ENCODE results near the gene NALCN.

Gene NALCN

GRCh38 chr13:101010100-101010499, 406.2 kb downstream of the NALCN start (continued):
- TF ChIP-seq YY2 (tag by site-specific recombination; IDR thresholded peaks at IDR 0.05) = no peak
- no peak for TF ChIP-seq ZBTB10 (tag by site-specific recombination; IDR thresholded peaks at IDR 0.05)
- TF ChIP-seq ZNF791 (tag by site-specific recombination; IDR thresholded peaks at IDR 0.05) = no peak
- no peak for TF ChIP-seq ZNF354C (tag by site-specific recombination; IDR thresholded peaks at IDR 0.05; ENCODE audit: borderline replicate concordance, low read depth)

GRCh38 chr13:101007245-101007644, 409.1 kb downstream of the NALCN start:
- CTCF ChIA-PET = no interaction called here
- H3K9me3 ChIP-seq (ENCODE audit: control insufficient read depth, insufficient read depth, low read depth, low read length) = no peaks in the 10 kb centered on the region
- POLR2A ChIA-PET = no interaction called here
- H3K4me3 ChIP-seq (ENCODE audit: low read depth, low read length) = no peak overlapping the region
- H3K36me3 ChIP-seq (ENCODE audit: control insufficient read depth in 2 of 2, insufficient read depth in 1 of 2, low read length in 2 of 2) = no peaks in the 10 kb centered on the region
- no peak overlapping the region for H3K27ac ChIP-seq (ENCODE audit: extremely low read depth, low read depth, low read length)
- no peak for TF ChIP-seq PRDM1 (tag by site-specific recombination; IDR thresholded peaks at IDR 0.05)
- no peak for TF ChIP-seq ZNF140 (tag by site-specific recombination; IDR thresholded peaks at IDR 0.05)
- TF ChIP-seq ZNF391 (tag by site-specific recombination; IDR thresholded peaks at IDR 0.05; ENCODE audit: borderline replicate concordance, low read depth) = no peak
- TF ChIP-seq REPIN1 (tag by site-specific recombination; IDR thresholded peaks at IDR 0.05; ENCODE audit: low read depth) = no peak
- no peak for TF ChIP-seq ZNF600 (tag by site-specific recombination; IDR thresholded peaks at IDR 0.05)
- TF ChIP-seq BCL11A (tag by site-specific recombination; IDR thresholded peaks at IDR 0.05; ENCODE audit: low read depth) = no peak
- TF ChIP-seq ZBTB8A (tag by site-specific recombination; IDR thresholded peaks at IDR 0.05) = no peak
- TF ChIP-seq ZNF585B (tag by site-specific recombination; IDR thresholded peaks at IDR 0.05) = no peak
- TF ChIP-seq ZNF548 (tag by site-specific recombination; IDR thresholded peaks at IDR 0.05) = no peak
- no peak for TF ChIP-seq ZNF510 (tag by site-specific recombination; IDR thresholded peaks at IDR 0.05; ENCODE audit: insufficient replicate concordance)
- no peak for TF ChIP-seq ZNF311 (tag by site-specific recombination; IDR thresholded peaks at IDR 0.05; ENCODE audit: borderline replicate concordance)
- no peak for TF ChIP-seq PBX3 (CRISPR knock-in tag; IDR thresholded peaks at IDR 0.05)
- no peak for TF ChIP-seq ZNF555 (tag by site-specific recombination; conservative IDR thresholded peaks at IDR 0.05)
- TF ChIP-seq ZNF2 (tag by site-specific recombination; IDR thresholded peaks at IDR 0.05) = no peak
- TF ChIP-seq ZNF623 (tag by site-specific recombination; IDR thresholded peaks at IDR 0.05) = no peak
- no peak for TF ChIP-seq ZNF174 (tag by site-specific recombination; IDR thresholded peaks at IDR 0.05)
- TF ChIP-seq ZFP69B (tag by site-specific recombination; IDR thresholded peaks at IDR 0.05) = no peak
- no peak for TF ChIP-seq ZNF514 (tag by site-specific recombination; IDR thresholded peaks at IDR 0.05)
- H3K4me1 ChIP-seq (ENCODE audit: control insufficient read depth, insufficient read depth, low read length) = no peaks in the 10 kb centered on the region

All from HEK293 (cell line).